Vagina (tissue), 2 donors: Measurements from ENCODE around the gene BCAS3.

ENCODE experiments used
- CTCF ChIP-seq, 3 experiments: fragments of 450-650 bp in 2 of 3; fragments of 200-600 bp in 1 of 3; sonication (generic) in 1 of 3; IDR thresholded peaks; one replicate each; pipeline ENCODE4 v1.5.1; 2017 to 2019; ENCODE audit warnings: antibody characterized with exemption in 3 of 3, mild to moderate bottlenecking in 2 of 3, moderate library complexity in 2 of 3
- POLR2A ChIP-seq, 2 donors: fragments of 450-650 bp; IDR thresholded peaks; one replicate each; pipeline ENCODE4 v1.6.1; 2017; ENCODE audit warnings: antibody characterized with exemption in 2 of 2, mild to moderate bottlenecking in 2 of 2, moderate library complexity in 2 of 2
- POLR2AphosphoS5 ChIP-seq, 2 donors: sonication (generic); formaldehyde crosslinking; IDR thresholded peaks; one replicate each; pipeline ENCODE4 v1.9.0; 2017; ENCODE audit warnings: antibody characterized with exemption in 2 of 2, mild to moderate bottlenecking in 2 of 2, low read depth in 1 of 2; ENCODE audit not compliant: insufficient read depth in 1 of 2

GRCh38 chr17:61371606-61372005 is 694.0 kb downstream of the BCAS3 start:
- TF ChIP-seq POLR2A (IDR thresholded peaks at IDR 0.05) (no peak), CTCF (IDR thresholded peaks at IDR 0.05) (no peak), POLR2AphosphoS5 (IDR thresholded peaks at IDR 0.05; ENCODE audit: insufficient read depth in 1 of 2, low read depth in 1 of 2) (no peak)
